Neural cell (in vitro differentiated cells): ENCODE results near the gene ETV6. TPM values are rescaled to one million over a fixed set of nuclear protein-coding genes. Genes with fewer than 3 reads are reported as not detected.

Source experiments
- H2AFZ ChIP-seq: fragments of 200-600, 300-800 bp; sonication (generic), shearing (Covaris generic); 2 replicates; pipeline ENCODE4 v1.6.0; 2014; ENCODE audit warnings: low read depth, mild to moderate bottlenecking, antibody characterized with exemption, low read length, moderate library complexity
- H3F3A ChIP-seq: fragments of 200-600 bp; shearing (Covaris generic); 2 replicates; pipeline ENCODE4 v1.6.1; 2016; ENCODE audit warnings: mild to moderate bottlenecking, moderate library complexity, mixed read lengths, antibody characterized with exemption, low read length; ENCODE audit not compliant: insufficient read depth, poor library complexity, severe bottlenecking
- H3K27ac ChIP-seq: fragments of 200-600, 300-800 bp; sonication (generic), shearing (Covaris generic); 2 replicates; pipeline ENCODE4 v1.5.1; 2014; ENCODE audit warnings: mild to moderate bottlenecking, low read length, moderate library complexity
- H3K27me3 ChIP-seq: fragments of 300-800, 200-600 bp; sonication (generic), shearing (Covaris generic); 2 replicates; pipeline ENCODE4 v1.6.0; 2014; ENCODE audit warnings: mild to moderate bottlenecking, low read depth, low read length, moderate library complexity; ENCODE audit not compliant: insufficient read depth
- H3K36me3 ChIP-seq: fragments of 300-800, 200-600 bp; sonication (generic), shearing (Covaris generic); 2 replicates; pipeline ENCODE4 v1.5.1; 2014; ENCODE audit warnings: mild to moderate bottlenecking, antibody characterized with exemption, low read length, moderate library complexity; ENCODE audit not compliant: insufficient read depth
- H3K4me2 ChIP-seq: fragments of 300-800, 200-600 bp; sonication (generic), shearing (Covaris generic); 2 replicates; pipeline ENCODE4 v1.6.0; 2014; ENCODE audit warnings: mild to moderate bottlenecking, low read length
- H3K4me3 ChIP-seq: fragments of 300-800, 200-600 bp; sonication (generic), shearing (Covaris generic); 2 replicates; pipeline ENCODE4 v1.5.1; 2014; ENCODE audit warnings: mild to moderate bottlenecking, low read length, moderate library complexity
- H3K79me2 ChIP-seq: fragments of 200-600 bp; shearing (Covaris generic); replicated peaks from 2 replicates; pipeline ENCODE4 v1.6.0; 2014; ENCODE audit warnings: mild to moderate bottlenecking, low read length, moderate library complexity; ENCODE audit not compliant: insufficient read depth
- H3K9ac ChIP-seq: fragments of 300-800, 200-600 bp; sonication (generic), shearing (Covaris generic); 2 replicates; pipeline ENCODE4 v1.6.1; 2016; ENCODE audit warnings: mild to moderate bottlenecking, low read length, mixed read lengths
- H3K9me2 ChIP-seq: fragments of 200-600 bp; shearing (Covaris generic); 2 replicates; pipeline ENCODE4 v1.6.1; 2016; ENCODE audit warnings: mild to moderate bottlenecking, low read length, mixed read lengths; ENCODE audit not compliant: insufficient read depth
- H3K9me3 ChIP-seq: fragments of 200-600, 300-800 bp; sonication (generic), shearing (Covaris generic); 2 replicates; pipeline ENCODE4 v1.6.1; 2016; ENCODE audit warnings: mild to moderate bottlenecking, mixed run types, low read length, moderate library complexity, mixed read lengths
- H4K20me1 ChIP-seq: fragments of 200-600 bp; shearing (Covaris generic); 2 replicates; pipeline ENCODE4 v1.6.1; 2016; ENCODE audit warnings: mild to moderate bottlenecking, mixed run types; ENCODE audit not compliant: insufficient read depth
- CTCF ChIP-seq: fragments of 450-650 bp; IDR thresholded peaks from 2 replicates; pipeline ENCODE4 v1.5.1; 2014; ENCODE audit warnings: antibody characterized with exemption, mild to moderate bottlenecking, moderate library complexity; ENCODE audit not compliant: poor library complexity, severe bottlenecking
- EP300 ChIP-seq: fragments of 450-650 bp; conservative IDR thresholded peaks from 2 replicates; pipeline ENCODE4 v1.6.1; 2014; ENCODE audit warnings: antibody characterized with exemption, mild to moderate bottlenecking, moderate library complexity; ENCODE audit not compliant: poor library complexity, severe bottlenecking
- EZH2 ChIP-seq: fragments of 200-600, 300-800 bp; shearing (Covaris generic), sonication (generic); IDR thresholded peaks from 2 replicates; pipeline ENCODE4 v1.6.1; 2014; ENCODE audit warnings: antibody characterized with exemption, low read length, borderline replicate concordance, mild to moderate bottlenecking; ENCODE audit not compliant: insufficient read depth, poor library complexity, severe bottlenecking
- MXI1 ChIP-seq: fragments of 450-650 bp; conservative IDR thresholded peaks from 2 replicates; pipeline ENCODE4 v1.6.1; 2014; ENCODE audit warnings: antibody characterized with exemption, mild to moderate bottlenecking; ENCODE audit not compliant: poor library complexity, severe bottlenecking
- POLR2AphosphoS5 ChIP-seq: IDR thresholded peaks from 2 replicates; pipeline ENCODE4 v1.6.1; 2012
- RAD21 ChIP-seq: fragments of 450-650 bp; conservative IDR thresholded peaks from 2 replicates; pipeline ENCODE4 v1.6.1; 2014; ENCODE audit warnings: antibody characterized with exemption, mild to moderate bottlenecking, moderate library complexity
- REST ChIP-seq: IDR thresholded peaks from 2 replicates; pipeline ENCODE4 v1.6.1; 2012; ENCODE audit warnings: borderline replicate concordance
- SMC3 ChIP-seq: fragments of 450-650 bp; conservative IDR thresholded peaks from 2 replicates; pipeline ENCODE4 v1.6.1; 2014; ENCODE audit warnings: antibody characterized with exemption, mild to moderate bottlenecking, moderate library complexity; ENCODE audit not compliant: poor library complexity
- TAF1 ChIP-seq: IDR thresholded peaks from 2 replicates; pipeline ENCODE4 v1.6.1; 2012; ENCODE audit warnings: low read depth
- polyA plus RNA-seq: library from polyadenylated mRNA; depleted of rRNA; stranded (reverse); fragments of >200 nt; gene quantifications from 2 replicates; pipeline ENCODE4 v1.2.3, GENCODE V29; 2014

The ETV6 gene
- polyA plus RNA-seq, 1 donor from 2014 or later = 1.6 TPM

- Histone ChIP-seq H3K27ac (no peak overlapping the region), H3F3A (no peaks in the 10 kb centered on the region), H3K9ac (no peak overlapping the region), H3K4me3 (no peak overlapping the region), H3K9me2 (no peaks in the 10 kb centered on the region), H3K9me3 (no peaks in the 10 kb centered on the region), H3K79me2 (no peaks in the 10 kb centered on the region), H3K36me3 (no peaks in the 10 kb centered on the region), H2AFZ (no peak overlapping the region), H3K27me3 (no peaks in the 10 kb centered on the region), H3K4me2 (no peak overlapping the region), H4K20me1 (no peaks in the 10 kb centered on the region)
- no peak for TF ChIP-seq EZH2
- no peak for TF ChIP-seq POLR2AphosphoS5
- TF ChIP-seq REST = no peak
- no peak for TF ChIP-seq CTCF
- TF ChIP-seq SMC3 = no peak
- no peak for TF ChIP-seq MXI1
- no peak for TF ChIP-seq RAD21
- TF ChIP-seq EP300 = no peak
- TF ChIP-seq TAF1 = no peak
Measured at GRCh38 chr12:11856971-11857370, 207.5 kb downstream of the ETV6 start.

- no peaks in the 10 kb centered on the region for H3F3A ChIP-seq
- no peaks in the 10 kb centered on the region for H3K79me2 ChIP-seq
- no peak overlapping the region for H3K27ac ChIP-seq
- no peaks in the 10 kb centered on the region for H4K20me1 ChIP-seq
- no peaks in the 10 kb centered on the region for H3K27me3 ChIP-seq
- no peaks in the 10 kb centered on the region for H3K9me2 ChIP-seq
- H2AFZ ChIP-seq = no peak overlapping the region
- H3K4me2 ChIP-seq = no peak overlapping the region
- H3K36me3 ChIP-seq = no peaks in the 10 kb centered on the region
- H3K4me3 ChIP-seq = no peak overlapping the region
- H3K9me3 ChIP-seq = no peaks in the 10 kb centered on the region
- TF ChIP-seq SMC3 (no peak), EZH2 (no peak), REST (no peak), MXI1 (no peak), TAF1 (no peak), EP300 (no peak), RAD21 (no peak), CTCF (no peak), POLR2AphosphoS5 (no peak)
- no peak overlapping the region for H3K9ac ChIP-seq
Measured at GRCh38 chr12:11859705-11860425, 210.4 kb downstream of the ETV6 start.
